HEK293T (cell line): ENCODE measurements around the gene TRPM3.

ENCODE experiments used
- BHLHE40 ChIP-seq: fragments of 450-650 bp; IDR thresholded peaks from 2 replicates; pipeline ENCODE4 v1.6.1; 2016; ENCODE audit warnings: mild to moderate bottlenecking, moderate library complexity, borderline replicate concordance
- ELF4 ChIP-seq: fragments of 450-650 bp; IDR thresholded peaks from 2 replicates; pipeline ENCODE4 v1.6.1; 2017; ENCODE audit warnings: antibody characterized with exemption
- FOXA1 ChIP-seq: fragments of 450-650 bp; IDR thresholded peaks from 2 replicates; pipeline ENCODE4 v1.6.1; 2016; ENCODE audit warnings: mild to moderate bottlenecking
- HDGF ChIP-seq: fragments of 450-650 bp; IDR thresholded peaks from 2 replicates; pipeline ENCODE4 v1.6.1; 2017; ENCODE audit warnings: antibody characterized with exemption, borderline replicate concordance
- LEF1 ChIP-seq: fragments of 450-650 bp; IDR thresholded peaks from 2 replicates; pipeline ENCODE4 v1.6.1; 2017; ENCODE audit warnings: mild to moderate bottlenecking, borderline replicate concordance
- SP1 ChIP-seq: fragments of 450-650 bp; IDR thresholded peaks from 2 replicates; pipeline ENCODE4 v1.6.1; 2017
- SUZ12 ChIP-seq: fragments of 450-650 bp; IDR thresholded peaks from 2 replicates; pipeline ENCODE4 v1.6.1; 2016; ENCODE audit warnings: mild to moderate bottlenecking

- TF ChIP-seq SP1, result no peak
- no peak for TF ChIP-seq FOXA1
- no peak for TF ChIP-seq ELF4
- TF ChIP-seq HDGF, result no peak
- TF ChIP-seq BHLHE40, result no peak
- TF ChIP-seq SUZ12, result no peak
- TF ChIP-seq LEF1, result no peak
Measured at GRCh38 chr9:70559102-70559501, 562.3 kb downstream of the TRPM3 start.
